Measurements from ENCODE around the gene PLD3.

The PLD3 gene

DNA sequence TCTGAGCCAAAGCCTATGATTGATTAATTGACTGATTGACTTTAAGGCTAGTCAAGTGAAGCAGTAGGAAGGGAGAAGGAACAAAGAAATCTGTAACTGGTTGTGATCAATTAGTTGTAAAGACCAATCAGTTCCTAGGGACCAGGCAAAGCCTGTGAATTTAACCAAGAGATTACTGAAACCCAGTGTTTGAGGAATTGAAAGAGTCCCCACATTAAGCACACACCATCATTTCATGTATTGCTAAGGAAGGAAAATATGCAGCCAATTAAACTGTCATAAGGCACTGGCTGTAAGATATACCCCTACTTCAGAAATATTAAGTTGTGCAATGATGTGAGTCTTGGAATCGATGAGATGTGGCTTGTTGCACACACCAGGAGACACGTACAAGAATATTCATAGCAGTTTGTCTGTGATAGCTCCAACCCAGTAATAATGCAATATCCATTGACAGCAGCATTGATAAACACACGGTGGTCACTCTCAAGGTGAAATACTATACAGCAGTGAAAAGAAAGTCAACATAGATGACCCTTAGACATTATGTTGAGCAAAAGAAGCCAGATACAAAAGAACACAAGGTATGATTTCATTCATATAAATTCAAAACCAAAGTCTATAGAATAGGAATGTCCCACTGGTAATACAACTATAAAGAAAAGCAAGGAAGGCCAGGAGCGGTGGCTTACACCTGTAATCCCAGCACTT is 9.3 kb upstream of the PLD3 start:
- no peak for DNase-seq (ENCODE audit: low read depth)
- TF ChIP-seq, protein P1, sequence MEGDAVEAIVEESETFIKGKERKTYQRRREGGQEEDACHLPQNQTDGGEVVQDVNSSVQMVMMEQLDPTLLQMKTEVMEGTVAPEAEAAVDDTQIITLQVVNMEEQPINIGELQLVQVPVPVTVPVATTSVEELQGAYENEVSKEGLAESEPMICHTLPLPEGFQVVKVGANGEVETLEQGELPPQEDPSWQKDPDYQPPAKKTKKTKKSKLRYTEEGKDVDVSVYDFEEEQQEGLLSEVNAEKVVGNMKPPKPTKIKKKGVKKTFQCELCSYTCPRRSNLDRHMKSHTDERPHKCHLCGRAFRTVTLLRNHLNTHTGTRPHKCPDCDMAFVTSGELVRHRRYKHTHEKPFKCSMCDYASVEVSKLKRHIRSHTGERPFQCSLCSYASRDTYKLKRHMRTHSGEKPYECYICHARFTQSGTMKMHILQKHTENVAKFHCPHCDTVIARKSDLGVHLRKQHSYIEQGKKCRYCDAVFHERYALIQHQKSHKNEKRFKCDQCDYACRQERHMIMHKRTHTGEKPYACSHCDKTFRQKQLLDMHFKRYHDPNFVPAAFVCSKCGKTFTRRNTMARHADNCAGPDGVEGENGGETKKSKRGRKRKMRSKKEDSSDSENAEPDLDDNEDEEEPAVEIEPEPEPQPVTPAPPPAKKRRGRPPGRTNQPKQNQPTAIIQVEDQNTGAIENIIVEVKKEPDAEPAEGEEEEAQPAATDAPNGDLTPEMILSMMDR (IDR thresholded peaks at IDR 0.05; ENCODE audit: low read depth, low read length, missing control alignments), result no peak
- no peak overlapping the region for H3K4me3 ChIP-seq (ENCODE audit: low read depth, low read length)

DNA sequence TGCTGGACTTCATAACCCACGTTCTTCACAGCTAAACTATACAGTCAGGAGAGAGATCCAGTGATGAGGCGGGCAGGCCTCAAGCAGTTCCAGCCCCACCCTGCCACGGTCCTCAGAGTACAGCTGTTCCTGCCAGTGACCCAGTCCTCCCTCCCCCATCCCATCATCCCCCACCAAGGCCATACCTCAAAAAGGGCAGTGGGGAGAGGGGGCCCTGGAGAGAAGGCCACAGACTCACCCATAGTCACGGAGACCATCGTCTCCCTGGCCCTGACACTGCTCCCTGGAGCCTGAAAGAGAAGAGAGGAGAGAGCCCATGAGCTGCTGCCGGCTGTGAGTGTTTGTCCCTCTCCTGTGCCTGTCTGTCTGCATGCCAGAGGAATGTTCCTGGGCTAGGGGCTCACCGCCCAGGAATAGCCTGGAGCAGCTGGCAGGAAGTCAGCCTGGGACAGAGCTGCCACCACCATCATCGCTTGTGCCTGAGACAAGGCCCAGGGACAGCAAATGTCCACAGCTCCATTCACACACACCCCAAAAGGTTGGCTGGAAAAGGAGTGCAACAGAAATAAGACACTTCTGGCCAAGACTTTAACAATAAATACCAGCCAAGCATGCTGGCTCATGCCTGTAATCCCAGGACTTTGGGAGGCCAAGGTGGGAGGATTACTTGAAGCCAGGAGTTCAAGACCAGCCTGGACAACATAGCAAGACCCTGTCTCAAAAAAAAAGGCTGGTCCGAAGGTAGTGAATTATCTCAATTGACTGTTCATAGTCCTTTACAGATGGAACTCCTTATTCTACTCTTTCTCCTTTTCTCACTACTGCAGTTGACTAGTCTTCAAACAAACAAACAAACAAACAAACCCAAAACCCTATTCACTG is 6.7 kb upstream of the PLD3 start:
- no peak for DNase-seq (ENCODE audit: low read depth)
- no peak overlapping the region for H3K4me3 ChIP-seq (ENCODE audit: low read depth, low read length)
- TF ChIP-seq, protein P1 (IDR thresholded peaks at IDR 0.05; ENCODE audit: low read depth, low read length, missing control alignments), result no peak

DNA sequence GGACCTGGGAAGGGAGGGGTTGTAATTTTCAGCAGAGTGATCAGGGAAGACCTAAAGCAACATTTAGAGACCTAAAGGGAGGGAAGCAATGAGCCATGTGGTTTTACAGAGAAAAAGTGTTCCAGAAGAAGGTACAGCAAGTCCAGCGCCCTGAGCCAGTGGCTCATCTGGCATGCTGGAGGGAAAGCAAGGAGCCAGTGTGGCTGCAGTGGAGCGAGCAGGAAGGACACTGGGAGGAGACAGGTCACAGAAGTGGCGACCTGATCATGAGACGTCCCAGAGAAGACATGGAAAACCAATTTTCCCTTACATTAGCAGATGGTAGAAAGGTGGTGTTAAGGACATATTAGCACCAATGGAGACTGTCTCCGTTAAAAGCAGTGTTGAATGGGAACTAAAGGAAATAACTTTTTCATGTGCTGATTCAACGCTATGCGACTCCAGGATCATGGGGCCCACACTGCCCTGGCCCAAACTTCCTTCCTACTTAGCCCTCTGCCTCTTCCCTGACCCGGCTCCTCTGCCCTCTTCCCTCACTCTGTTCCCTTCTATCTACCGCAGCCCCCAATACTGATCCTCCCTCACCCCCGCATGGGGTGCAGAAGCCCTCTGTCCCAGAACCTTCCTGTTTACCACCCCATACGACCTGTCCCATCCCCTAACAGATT is 5.7 kb upstream of the PLD3 start:
- TF ChIP-seq, protein P1 (IDR thresholded peaks at IDR 0.05; ENCODE audit: low read depth, low read length, missing control alignments), result no peak
- no peak for DNase-seq (ENCODE audit: low read depth)
- no peak overlapping the region for H3K4me3 ChIP-seq (ENCODE audit: low read depth, low read length)

DNA sequence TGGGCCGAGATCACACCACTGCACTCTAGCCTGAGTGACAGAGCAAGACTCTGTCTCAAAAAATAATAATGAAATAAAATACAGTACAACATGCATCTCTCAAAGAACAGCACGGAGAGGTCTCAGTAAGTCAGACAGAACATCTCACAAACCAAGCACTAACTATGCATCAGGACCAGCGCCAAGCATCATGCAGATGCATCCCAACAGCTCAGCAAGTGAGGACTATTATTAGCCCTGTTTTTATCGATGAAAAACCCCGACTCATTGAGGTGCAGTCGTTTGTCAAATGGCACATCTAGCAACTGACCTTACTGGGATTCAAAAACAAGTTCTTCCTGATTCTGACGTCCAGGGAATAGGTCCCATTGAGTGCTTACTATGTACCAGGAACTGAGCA is 4.1 kb upstream of the PLD3 start:
- no peak for DNase-seq (ENCODE audit: low read depth)
- H3K4me3 ChIP-seq (ENCODE audit: low read depth, low read length), result no peak overlapping the region
- TF ChIP-seq, protein P1 (IDR thresholded peaks at IDR 0.05; ENCODE audit: low read depth, low read length, missing control alignments), result no peak

DNA sequence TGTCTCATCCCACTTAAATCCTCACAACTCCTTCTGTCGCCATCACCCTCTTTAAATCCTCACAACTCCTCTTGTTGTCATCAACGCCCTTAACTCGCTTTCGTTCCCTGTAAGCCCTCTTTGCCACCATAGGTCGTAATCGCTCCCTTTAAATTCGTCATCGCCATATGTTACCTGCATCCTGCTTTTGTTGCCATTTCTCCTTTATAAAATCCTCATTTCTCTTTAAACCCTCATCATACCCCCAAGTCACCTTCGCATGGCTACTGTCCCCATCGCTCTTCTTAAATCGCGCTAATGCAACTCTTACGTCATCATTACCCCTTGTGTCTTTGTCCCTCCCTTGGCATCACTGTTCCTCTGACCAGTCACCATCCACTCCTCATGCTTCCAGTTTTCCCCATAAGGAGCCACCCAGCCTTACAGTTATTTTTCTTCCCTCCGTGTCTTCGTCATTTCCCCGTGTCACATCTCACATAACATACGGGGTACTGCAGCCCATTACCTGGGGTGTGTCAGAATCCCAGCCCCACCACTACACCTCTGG is 539 bp downstream of the PLD3 start:
- peak overlapping the region; percentile 92 for H3K4me3 ChIP-seq (ENCODE audit: low read depth, low read length)
- DNase-seq (ENCODE audit: low read depth), result no peak
- TF ChIP-seq, protein P1 (IDR thresholded peaks at IDR 0.05; ENCODE audit: low read depth, low read length, missing control alignments), result no peak

DNA sequence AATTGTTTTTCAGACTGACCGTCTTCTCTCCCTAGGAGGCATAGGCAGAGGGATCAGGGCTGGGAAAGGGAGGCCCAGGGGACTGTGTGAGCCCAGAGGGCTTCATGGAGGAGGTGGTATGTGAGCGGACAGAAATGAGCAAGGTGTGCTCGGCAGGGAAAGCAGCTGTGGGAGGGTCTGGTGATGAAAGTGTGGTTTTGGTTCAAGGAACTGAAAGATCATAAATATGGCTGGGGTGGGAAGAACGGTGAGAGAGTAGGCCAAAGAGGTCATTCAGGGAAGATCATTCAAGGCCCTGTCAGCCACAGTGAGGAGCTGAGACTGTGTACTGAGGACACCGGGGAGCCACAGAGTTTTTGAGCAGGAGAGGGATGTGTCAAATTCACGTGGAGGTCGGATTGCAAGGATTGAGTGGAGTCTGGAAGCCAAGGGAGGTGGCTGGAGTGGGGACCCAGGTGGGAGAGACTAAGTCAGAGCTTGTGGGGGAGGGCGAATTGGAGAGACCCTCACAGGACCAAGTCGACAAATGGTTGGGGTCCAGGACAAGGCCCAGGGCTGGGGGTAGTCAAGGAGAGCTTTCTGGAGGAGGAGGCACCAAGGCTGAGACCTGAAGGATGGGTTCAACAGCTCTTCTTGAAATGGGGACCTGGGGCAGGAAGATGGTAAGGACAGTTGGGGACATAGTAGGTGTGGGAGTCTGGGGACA is 7.6 kb downstream of the PLD3 start:
- H3K4me3 ChIP-seq (ENCODE audit: low read depth, low read length), result peak overlapping the region; percentile 17; the same call in 1 of the 2 replicates
- TF ChIP-seq, protein P1 (IDR thresholded peaks at IDR 0.05; ENCODE audit: low read depth, low read length, missing control alignments), result no peak
- DNase-seq (ENCODE audit: low read depth), result peak; percentile 55

Measured in GM12864 (cell line).